Measurements from ENCODE around the gene GRN.

GRN gene

GRCh38 chr17:44348234-44348987, 3.3 kb downstream of the GRN start:
- Histone ChIP-seq H3K27me3 (ENCODE audit: insufficient read depth, low read depth, severe bottlenecking) (no peaks in the 10 kb centered on the region), H3K27ac (no peak overlapping the region), H3K9me3 (ENCODE audit: severe bottlenecking) (no peaks in the 10 kb centered on the region), H3K36me3 (peaks cover 32% of the 10 kb centered on the region), H3K4me3 (ENCODE audit: low read depth, low read length) (no peak overlapping the region)
- peak; percentile 10 for DNase-seq
- no peak for TF ChIP-seq CTCF (IDR thresholded peaks at IDR 0.05; ENCODE audit: low read depth, low read length)

GRCh38 chr17:44348988-44349364, 3.9 kb downstream of the GRN start:
- DNase-seq = no peak
- no peak overlapping the region for H3K27ac ChIP-seq
- H3K36me3 ChIP-seq = peaks cover 32% of the 10 kb centered on the region
- no peak overlapping the region for H3K4me3 ChIP-seq (ENCODE audit: low read depth, low read length)
- H3K9me3 ChIP-seq (ENCODE audit: severe bottlenecking) = no peaks in the 10 kb centered on the region
- TF ChIP-seq CTCF (IDR thresholded peaks at IDR 0.05; ENCODE audit: low read depth, low read length) = no peak
- H3K27me3 ChIP-seq (ENCODE audit: insufficient read depth, low read depth, severe bottlenecking) = no peaks in the 10 kb centered on the region

GRCh38 chr17:44349553-44350070, 4.5 kb downstream of the GRN start:
- H3K9me3 ChIP-seq (ENCODE audit: severe bottlenecking) = no peaks in the 10 kb centered on the region
- peaks cover 32% of the 10 kb centered on the region for H3K36me3 ChIP-seq
- no peak overlapping the region for H3K27ac ChIP-seq
- H3K27me3 ChIP-seq (ENCODE audit: insufficient read depth, low read depth, severe bottlenecking) = no peaks in the 10 kb centered on the region
- DNase-seq = peak; percentile 10
- no peak overlapping the region for H3K4me3 ChIP-seq (ENCODE audit: low read depth, low read length)
- no peak for TF ChIP-seq CTCF (IDR thresholded peaks at IDR 0.05; ENCODE audit: low read depth, low read length)

GRCh38 chr17:44350733-44351226, 5.7 kb downstream of the GRN start:
- H3K9me3 ChIP-seq (ENCODE audit: severe bottlenecking) = no peaks in the 10 kb centered on the region
- TF ChIP-seq CTCF (IDR thresholded peaks at IDR 0.05; ENCODE audit: low read depth, low read length) = peak; percentile 100
- peaks cover 42% of the 10 kb centered on the region for H3K36me3 ChIP-seq
- H3K4me3 ChIP-seq (ENCODE audit: low read depth, low read length) = no peak overlapping the region
- no peak overlapping the region for H3K27ac ChIP-seq
- no peaks in the 10 kb centered on the region for H3K27me3 ChIP-seq (ENCODE audit: insufficient read depth, low read depth, severe bottlenecking)
- peak; percentile 88 for DNase-seq

GRCh38 chr17:44351464-44351863, 6.4 kb downstream of the GRN start:
- H3K4me3 ChIP-seq (ENCODE audit: low read depth, low read length) = no peak overlapping the region
- H3K9me3 ChIP-seq (ENCODE audit: severe bottlenecking) = no peaks in the 10 kb centered on the region
- H3K27ac ChIP-seq = no peak overlapping the region; the same call in 1 of the 2 replicates
- H3K36me3 ChIP-seq = peaks cover 49% of the 10 kb centered on the region
- DNase-seq = peak; percentile 8
- H3K27me3 ChIP-seq (ENCODE audit: insufficient read depth, low read depth, severe bottlenecking) = no peaks in the 10 kb centered on the region
- no peak for TF ChIP-seq CTCF (IDR thresholded peaks at IDR 0.05; ENCODE audit: low read depth, low read length)
